Activated effector memory CD4-positive, alpha-beta T cell treated with anti-CD3 and anti-CD28 coated beads, Interleukin-2, amount 50 U/mL, for 16 hours (primary cell): ENCODE data around the gene AGRP.
"Not testable (repeated sequence)": the region's sequence is repeated elsewhere in the genome, so short reads cannot be mapped to it uniquely, and the experiment has no call there.

Experiments
- DNase-seq: peaks from one replicate; pipeline ENCODE4 v3.0.0-alpha.2; 2020

AGRP gene

DNA sequence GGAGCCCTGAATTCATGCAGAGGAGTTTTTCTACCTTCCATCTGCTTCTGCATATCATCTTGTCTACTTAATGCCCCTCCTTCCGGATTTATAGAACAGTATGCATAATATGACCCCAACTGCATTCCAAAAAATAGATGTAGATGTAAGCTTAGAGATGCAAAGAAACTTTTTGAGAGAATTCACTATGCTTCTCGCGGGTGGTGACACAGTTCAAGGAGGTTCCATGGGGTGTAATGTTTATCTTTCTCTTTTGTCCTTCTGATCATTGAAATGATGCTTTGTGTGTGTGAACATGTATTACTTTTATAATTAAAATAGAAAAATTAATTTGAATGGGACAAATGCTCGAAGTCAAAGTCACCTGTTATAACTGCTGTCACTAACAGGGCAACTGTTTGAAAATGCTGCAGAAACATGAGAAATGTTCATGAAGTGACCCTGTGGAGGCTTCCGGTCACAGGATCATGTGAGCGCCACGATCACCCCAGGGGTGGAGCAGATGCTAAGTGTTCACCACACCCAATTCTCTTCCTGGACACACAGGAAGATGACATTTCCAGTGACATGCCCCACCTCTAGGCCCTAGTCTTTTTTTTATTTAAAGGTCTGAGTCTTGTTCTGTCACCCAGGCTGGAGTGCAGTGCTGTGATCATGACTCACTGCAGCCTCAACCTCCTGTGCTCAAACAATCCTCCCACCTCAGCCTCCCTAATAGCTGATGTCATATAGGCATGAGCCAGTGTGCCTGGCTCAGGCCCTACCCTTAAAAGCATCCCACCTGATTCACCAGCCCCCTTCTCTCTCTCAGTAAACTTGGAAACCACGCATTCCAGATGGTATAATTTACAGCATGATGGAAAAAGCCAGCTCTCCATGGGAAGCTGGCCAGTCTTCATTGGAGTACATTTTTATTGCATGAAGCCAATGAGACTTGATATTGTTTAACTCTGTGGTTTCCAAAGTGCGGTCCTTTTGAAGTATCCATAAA is 21.0 kb upstream of the AGRP start:
- peak; percentile 77 for DNase-seq

DNA sequence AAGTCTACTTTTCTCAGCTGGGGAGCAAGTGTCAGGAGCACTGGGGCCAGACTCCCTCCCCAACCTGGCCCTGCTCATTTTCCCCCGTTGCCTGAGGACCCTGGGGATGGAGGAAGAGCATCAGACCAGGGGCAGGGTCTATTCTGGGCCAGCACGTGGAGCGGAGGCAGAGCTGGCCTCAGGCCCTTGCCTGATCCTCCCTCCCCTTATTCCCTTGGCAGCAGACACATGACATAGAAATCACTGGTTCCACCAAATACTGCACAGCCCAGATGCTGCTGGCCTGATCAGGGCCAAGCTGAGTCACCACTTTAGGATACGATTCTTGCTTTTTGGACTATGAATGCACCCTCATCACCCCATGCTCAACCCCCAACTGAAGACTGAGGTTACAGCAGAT is 15.8 kb upstream of the AGRP start:
- DNase-seq = no peak

DNA sequence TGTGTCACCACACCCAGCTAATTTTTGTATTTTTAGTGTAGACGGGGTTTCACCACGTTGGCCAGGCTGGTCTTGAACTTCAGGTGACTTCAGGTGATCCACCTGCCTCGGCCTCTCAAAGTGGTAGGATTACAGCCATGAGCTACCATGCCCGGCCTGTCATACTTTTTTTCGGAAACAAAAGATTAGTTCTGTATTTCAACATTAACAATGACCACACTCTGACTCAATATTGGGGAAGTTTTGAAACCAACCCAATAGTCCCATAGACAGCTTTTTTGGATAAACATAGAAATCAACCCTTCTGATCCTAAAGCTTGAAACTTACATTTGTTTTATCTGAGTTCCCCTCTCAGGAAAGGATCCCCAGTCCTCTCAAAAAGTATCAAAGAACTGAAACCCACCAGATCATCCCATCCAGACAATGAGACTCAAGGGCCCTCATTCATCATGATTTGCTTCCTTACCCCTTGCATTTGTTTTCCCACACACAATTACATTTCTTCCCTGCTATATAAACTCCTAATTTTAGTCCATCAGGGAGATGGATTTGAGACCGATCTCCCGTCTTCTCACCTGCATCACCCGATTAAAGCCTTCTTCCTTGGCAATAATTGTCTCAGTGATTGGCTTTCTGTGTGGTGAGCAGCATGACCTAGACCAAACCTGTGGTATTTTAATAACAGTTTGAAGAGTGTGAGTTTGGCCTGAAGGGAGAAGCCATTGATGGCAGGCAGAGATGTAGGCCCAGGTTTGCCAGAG is 7.2 kb upstream of the AGRP start:
- no peak for DNase-seq

DNA sequence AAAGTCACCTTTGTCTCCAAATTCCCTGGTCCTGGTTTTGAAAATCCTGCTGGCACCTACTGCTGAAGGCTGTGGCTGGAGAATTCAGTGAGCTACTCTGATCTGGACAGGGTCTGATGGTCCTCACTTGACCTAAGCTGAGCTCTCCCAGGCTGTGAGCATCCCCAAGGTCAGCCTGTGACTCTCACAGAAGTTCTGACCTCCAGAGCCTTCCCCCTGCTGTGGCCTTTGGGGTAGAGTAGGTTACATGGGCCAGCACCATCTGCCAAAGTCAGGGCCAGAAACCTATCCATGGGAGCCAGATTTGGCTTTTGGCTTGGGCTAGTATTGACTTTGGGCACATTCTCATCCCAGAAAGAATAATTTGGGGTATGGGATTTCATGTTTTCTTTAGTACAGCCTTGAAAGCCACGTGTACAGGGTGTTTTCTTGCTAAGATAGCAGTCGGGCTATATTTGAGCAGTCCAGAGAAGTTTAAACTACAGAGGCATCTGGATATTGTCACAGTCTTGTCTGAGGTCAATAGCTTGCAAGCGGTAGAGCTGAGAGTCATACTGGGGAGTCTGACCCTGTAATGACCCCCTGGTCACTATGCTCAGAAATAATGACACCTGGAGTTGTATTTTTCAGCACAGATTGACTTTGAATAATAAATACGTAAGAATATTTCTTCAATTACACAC is 6.2 kb upstream of the AGRP start:
- no peak for DNase-seq

DNA sequence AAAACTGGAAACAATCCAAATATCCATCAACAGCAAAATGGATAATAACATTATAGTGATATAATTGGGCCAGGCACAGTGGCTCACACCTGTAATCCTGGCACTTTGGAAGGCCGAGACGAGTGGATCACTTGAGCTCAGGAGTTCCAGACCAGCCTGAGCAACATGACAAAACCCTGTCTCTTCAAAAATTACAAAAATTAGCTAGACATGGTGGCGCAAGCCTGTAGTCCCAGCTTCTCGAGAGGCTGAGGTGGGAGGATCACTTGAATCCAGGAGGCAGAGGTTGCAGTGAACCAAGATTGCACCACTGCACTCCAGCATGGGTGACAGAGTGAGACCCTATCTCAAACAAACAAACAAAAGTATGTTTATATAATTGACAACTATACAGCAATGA is 4.2 kb upstream of the AGRP start:
- not testable (repeated sequence) for DNase-seq

DNA sequence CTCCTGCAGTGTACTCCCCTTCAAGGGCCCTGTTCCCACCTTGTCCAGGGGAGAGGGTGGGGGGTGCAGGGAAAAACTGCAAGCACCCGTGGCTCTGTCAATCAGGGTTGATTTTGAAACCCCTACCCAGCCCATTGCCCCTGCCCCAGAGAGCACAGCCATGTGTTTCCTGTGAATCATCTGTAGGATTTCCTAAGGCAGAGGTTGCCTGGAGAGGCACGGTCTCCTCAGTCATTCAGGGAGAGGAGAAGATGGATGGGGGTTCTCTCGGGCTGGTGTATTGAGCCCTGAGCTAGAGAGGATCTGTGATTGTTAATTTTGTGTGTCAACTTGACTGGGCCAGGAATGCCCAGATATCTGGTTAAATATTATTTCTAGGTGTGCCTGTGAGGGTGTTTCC is 3.5 kb upstream of the AGRP start:
- no peak for DNase-seq

DNA sequence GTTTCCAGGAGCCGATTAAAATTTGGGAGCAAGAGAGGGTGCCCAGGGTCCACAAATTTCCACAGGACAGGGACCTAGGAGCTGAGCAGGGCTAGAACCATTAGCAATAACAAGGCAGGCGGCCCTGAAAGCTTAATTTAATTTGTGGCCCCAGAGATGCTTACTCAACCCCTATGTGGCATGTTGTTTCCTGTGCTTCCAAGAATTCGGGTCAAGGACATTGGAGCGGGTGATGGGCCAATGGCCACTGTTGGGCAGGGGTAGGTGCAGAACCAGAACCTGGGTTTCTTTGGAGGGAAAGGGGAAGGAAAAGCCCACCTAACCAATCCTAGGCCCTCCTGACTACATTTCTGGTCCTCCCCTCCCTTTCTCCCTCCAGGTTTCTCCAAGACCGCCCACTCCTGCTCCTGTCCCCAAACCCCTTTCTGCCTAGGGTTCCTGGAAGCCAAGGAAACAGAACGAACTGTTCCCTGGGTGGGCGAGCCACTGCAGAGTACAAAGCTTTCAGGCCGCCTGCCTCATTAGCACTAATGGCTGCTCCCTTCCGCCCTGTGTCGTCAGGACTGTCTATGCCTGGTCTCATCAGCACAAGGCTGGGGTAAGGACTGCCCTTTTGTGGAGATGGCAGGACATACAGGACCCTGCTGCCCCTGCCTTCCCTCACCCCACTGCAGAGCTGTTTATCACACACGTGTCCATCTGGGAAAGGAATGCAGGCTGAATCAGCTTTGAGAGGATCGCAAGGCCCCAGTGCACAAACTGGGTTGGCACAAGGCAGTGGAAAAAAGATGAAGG is 581 bp upstream of the AGRP start:
- DNase-seq = no peak

DNA sequence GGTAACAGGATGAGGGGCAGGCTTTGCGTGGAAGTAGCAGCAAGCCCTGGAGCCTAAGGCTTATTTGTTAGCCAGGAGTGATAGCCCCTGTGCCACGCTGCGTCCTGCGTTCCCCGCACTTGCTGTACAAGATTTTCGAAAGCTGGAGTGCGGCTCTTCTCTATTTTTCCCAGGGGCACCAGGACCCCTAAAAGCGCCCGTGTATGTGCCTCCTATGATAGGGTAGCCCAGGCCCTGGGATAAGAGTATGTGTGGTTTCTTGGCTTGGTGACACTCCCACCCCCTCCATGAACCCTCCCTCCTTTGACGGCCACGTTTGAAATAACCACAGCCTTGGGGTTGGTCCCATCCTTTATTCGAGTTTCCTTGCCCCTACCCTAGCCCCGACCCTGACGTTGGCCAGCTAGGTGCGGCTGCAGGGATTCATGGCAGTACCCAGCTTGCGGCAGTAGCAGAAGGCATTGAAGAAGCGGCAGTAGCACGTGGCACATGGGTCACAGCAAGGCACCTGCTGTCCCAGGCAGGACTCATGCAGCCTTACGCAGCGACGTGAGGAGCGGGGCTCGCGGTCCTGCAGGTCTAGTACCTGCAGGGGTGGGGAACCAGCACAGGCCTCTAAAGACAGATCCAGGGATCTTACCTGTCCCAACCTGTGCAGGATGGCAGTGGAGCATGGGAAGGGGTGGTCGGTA is 968 bp downstream of the AGRP start:
- DNase-seq = no peak

DNA sequence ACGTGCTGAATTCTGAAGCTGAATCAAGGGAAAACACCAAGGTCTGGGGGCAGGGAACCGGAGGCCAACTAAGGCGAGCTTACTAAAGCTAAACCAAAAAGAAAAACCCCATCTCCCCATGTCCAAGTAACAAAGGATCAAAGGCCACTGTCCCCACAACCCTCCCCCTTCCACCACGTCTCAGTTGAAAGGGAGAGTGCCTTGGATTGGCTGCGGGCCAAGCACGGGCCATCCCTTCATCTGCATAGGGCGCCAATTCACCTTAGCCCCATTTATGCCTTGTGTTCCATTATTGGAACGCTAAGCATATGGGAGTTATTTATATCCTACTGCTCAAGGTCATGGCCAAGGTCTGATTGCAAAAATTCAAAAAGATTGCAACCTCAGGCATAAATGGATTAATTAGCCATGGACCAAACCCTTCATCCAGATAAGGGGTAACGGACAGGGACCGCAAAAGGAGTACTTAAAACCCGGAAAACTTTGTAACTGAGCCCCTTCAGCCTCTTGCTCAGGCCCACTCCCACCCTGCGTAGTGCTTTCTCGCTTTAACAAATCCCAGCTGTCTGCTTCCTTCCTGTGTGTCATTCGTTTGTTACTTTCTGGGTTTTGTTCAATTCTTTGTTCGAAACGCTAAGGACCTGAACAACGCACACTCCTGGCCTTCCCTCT is 1.6 kb downstream of the AGRP start:
- peak; percentile 80 for DNase-seq

DNA sequence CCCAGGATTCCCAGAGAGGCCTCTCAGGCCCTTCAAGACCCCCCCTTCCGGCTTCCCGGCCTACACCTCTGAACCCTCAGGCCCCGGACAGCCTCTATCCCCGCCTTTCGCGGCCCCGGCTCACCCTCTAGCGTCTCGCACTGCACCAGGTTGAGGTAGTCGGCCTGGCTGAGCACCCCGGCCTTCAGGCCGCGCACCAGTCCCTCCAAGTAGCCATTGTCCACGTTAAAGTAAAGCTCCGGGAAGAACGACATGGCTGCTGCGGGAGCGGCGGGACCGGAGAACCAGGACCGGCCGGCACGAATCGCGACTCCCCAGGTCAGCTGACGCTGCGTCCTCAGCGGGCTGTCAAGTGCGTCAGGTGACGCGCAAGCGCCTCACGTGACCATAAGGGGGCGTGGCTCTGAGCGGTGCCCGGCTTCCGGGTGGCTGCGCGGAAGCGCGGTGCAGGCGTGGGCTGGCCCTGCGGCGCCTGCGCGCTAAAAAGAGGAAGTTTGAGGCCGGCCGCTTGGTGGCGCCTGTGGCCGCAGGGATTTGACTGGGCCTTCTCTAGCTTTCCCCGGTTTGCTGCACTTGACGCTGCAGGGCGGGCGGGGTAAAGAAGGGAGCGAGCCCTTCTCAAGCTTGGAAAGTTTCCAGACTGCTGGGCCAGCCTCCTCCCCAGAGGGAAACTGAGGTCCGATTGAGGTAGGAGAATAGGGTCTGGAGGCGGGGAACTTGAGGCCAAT is 2.4 kb downstream of the AGRP start, which contains the start of gene ATP6V0D1:
Gene ATP6V0D1, minus strand, starts transcription at position 325 of the 728 bp plus-strand sequence. Its CDS starts 71 bp downstream, at position 254.
- peak; percentile 100 for DNase-seq

DNA sequence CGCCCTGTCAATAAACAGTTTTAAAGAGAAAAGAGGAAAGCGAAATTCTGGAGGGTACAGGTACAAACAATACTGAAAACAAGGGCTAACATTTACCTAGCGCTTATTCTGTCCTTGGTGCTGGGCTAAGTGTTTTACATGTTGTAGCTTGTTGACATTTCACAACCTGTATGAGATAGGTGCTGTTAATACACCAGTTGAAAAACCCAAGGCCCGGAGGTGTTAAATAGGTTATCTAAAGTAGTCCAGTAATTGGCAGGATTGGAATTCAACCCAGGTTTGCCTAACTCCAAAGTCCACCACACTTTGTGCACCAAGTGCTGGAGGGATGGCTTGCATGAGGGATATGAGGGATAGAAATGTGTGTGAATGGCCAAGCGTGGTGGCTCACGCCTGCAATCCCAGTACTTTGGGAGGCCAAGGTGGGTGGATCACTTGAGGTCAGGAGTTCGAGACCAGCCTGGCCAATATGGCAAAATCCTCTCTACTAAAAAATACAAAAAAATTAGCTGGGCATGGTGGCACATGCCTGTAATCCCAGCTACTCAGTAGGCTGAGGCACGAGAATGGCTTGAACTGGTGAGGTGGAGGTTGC is 5.3 kb downstream of the AGRP start:
- DNase-seq = no peak

DNA sequence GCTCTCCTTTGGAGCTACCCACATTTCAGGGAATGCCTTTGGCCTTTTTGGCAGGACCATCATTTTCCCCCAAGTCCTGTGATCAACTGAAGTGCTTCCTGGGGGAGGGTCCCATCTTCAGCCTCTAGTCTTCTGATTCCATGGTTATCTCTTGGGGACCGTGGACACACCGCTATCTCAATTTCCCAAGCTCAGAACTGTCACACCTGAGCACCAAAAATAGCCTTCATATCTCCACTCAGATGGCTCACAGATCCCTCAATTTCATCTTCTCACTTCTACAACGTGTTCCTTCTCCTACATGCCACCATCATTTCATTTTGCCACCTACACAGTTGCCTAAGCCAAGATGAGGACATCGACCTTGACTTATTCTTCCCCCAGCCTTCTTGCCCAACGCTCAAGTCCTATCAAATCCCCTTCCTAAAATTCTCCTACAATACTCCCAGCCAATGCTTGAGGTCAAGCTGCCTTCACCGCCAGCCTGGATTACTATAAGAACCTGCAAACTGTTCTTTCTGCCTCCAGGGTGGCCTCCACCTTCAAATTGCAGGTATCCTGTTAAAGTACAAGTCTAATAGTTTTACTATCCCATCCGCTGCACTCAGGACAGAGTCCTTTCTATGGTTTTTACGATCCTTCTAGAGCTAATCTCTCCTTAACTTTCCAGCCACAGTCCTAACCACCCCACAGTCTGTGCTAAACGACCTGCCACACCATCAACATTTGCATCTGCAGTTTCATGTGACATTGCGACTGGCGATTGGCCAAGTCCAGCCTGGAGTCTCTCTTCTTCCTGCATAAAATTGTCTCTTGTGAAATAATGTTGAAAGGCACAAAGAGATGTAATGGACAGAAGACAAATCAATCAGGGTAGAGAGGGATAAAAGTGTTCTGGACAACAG is 8.5 kb downstream of the AGRP start:
- DNase-seq = no peak

DNA sequence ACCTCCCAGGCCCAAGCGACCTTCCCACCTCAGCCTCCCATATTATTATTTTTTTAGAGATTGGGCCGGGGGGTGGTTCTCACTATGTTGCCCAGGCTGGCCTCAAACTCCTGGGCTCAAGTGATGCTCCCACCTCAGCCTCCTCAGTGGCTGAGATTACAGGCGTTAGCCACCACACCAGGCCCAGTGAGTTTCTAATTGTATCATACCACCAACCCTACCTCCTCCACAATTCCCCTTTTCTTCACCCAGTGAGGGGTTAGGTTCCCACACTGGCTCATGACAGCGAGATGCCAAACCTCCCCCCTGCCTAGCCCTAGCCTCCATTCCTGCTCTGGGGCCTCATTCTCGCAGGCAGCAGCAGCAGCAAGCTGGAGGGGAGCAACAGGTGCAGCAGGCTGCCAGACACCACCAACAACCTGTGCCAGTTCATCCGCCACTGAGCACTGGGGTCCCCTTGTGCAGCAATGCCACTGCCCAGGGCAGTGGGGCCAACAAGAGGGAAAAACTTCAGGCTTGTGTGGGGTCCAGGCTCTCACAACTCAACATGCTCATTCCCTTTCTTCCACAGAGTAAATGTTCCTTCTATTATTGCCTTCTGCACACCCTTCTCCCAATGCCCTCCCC is 11.5 kb downstream of the AGRP start:
- no peak for DNase-seq

DNA sequence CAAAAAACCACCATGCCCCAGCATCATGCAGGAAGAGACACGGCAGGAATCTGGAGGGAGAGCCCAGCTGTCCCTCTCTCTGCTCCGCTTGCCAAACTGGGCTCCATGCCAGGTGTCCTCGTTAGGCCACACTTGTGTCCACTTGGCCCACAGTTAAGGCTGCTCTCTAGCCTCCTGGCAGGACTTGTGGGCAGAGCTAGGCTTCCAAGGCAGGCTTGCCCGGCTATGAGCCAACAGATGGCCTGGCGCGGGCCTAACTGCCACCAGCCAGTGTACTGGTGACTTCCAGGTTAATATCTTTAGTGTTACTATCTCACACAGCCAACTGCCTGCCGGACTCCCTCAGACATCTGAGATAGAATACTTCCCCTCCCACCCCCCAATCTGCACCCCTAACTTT is 13.0 kb downstream of the AGRP start:
- no peak for DNase-seq

DNA sequence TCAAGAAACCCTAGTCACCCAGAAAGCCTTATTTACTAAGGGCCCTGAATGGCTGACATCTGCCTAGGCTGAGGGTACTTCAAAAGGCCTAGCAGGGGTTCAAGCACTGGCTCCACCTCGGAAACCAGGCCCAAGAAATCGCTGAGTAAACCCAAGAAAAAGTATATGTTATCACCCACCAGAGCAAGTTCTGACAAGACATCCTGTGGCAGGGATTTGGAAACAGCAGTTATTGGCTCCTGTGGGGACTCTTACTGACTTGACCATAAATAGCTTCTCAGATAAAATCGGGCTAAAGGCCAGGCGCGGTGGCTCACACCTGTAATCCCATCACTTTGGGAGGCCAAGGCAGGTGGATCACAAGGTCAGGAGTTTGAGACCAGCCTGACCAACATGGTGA is 14.6 kb downstream of the AGRP start:
- no peak for DNase-seq

DNA sequence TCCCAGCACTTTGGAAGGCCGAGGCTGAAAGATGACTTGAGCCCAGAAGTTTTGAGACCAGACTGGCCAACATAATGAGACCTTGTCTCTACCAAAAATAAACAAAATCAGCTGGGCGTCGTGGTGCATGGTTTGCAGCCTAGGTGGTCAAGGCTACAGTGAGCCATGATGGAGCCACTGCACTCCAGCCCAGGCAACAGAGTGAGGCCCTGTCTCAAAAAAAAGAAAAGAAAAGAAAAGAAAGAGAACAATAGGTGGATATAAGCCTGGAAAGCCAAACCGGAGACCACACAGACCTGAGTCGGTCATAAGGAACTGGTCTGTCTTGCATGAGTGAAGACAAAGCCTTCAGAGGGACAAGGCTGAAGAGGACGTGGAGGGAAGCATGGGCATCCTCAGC is 16.8 kb downstream of the AGRP start:
- DNase-seq = no peak

DNA sequence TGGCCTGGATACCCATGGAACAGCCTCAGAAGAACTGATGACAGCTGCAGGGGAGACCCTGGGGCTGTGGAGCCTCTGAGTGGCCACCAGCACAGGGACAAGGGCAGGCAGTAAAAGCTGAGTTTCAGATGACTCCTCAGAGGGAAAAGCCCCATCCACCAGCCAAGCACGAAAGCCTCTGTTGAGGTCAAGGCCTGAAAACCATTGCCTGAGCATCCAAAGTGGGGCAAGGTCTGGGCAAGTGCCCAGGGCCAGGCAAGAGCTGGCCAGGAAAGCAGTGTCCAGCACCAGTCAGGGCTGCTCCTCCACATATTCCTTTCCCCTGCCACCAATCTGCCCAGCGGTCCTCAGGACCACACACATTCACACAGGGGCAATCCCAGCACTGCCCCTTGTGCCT is 18.8 kb downstream of the AGRP start:
- DNase-seq = no peak

DNA sequence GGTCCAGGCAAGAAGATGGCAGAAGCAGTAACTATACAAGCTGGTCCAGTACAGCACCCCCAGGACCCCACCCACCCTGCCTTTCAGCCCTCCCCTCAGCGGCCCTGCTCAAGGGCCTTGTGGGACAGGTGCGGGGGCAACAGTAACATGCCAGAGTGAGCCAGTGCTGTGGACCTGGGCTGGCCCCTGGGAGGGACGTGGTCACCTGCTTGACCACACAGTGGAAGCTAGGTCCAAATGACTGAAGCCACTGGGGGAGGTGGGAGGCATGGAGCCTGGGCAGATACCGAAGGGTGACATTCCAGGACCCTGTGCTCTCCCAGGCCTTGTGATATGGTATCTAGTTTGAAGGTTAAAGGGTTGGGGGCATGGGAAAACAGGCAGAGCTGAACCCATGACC is 19.7 kb downstream of the AGRP start:
- no peak for DNase-seq

DNA sequence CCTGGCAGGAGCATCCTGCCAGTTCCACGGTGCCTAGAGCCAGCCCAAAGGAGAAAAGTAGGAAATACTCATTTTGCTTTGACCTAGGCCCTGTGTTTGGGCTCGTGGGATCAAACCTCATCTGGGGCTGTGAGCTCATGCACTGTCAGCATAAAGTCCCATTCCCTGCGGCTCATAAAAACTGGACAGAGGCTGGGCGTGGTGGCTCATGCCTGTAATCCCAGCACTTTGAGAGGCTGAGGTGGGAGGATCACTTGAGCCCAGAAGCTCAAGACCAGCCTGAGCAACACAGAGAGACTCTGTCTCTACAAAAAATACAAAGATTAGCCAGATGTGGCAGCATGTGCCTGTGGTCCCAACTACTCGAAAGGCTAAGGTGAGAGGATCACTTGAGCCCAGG is 20.3 kb downstream of the AGRP start:
- DNase-seq = no peak
